ENCODE data around the gene SNAPC4. TPM values are rescaled to one million over a fixed set of nuclear protein-coding genes. Genes with fewer than 3 reads are reported as not detected.
A peak's percentile ranks its signal among the peaks of the same experiment; 100 is the strongest.

SNAPC4 gene
- total and polyA plus RNA-seq, 3 donors from 2014 or later: 21.2 to 35.9 (median 29.5) TPM

- intact Hi-C loops (cut with DNase I; ENCODE audit: low total_unique reads): no loop called here
- no peak for TF ChIP-seq POLR2A (IDR thresholded peaks at IDR 0.05)
- TF ChIP-seq, protein P1, sequence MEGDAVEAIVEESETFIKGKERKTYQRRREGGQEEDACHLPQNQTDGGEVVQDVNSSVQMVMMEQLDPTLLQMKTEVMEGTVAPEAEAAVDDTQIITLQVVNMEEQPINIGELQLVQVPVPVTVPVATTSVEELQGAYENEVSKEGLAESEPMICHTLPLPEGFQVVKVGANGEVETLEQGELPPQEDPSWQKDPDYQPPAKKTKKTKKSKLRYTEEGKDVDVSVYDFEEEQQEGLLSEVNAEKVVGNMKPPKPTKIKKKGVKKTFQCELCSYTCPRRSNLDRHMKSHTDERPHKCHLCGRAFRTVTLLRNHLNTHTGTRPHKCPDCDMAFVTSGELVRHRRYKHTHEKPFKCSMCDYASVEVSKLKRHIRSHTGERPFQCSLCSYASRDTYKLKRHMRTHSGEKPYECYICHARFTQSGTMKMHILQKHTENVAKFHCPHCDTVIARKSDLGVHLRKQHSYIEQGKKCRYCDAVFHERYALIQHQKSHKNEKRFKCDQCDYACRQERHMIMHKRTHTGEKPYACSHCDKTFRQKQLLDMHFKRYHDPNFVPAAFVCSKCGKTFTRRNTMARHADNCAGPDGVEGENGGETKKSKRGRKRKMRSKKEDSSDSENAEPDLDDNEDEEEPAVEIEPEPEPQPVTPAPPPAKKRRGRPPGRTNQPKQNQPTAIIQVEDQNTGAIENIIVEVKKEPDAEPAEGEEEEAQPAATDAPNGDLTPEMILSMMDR (IDR thresholded peaks at IDR 0.05): no peak
- Histone ChIP-seq H3K9me3 (no peaks in the 10 kb centered on the region), H3K4me3 (no peak overlapping the region), H3K27me3 (no peaks in the 10 kb centered on the region), H3K4me1 (peaks cover 13% of the 10 kb centered on the region), H3K27ac (no peak overlapping the region), H3K36me3 (ENCODE audit: low read depth, missing control alignments) (no peaks in the 10 kb centered on the region)
- DNase-seq: no peak
- WGBS, 2 donors: 88 to 90% methylated on average over 18 of the region's 18 CpGs
These were observed 1.4 kb upstream of the SNAPC4 start for GRCh38 chr9:136401173-136401922.

GRCh38 chr9:136399176-136400037, 563 bp downstream of the SNAPC4 start:
- no peaks in the 10 kb centered on the region for H3K27me3 ChIP-seq
- no peaks in the 10 kb centered on the region for H3K36me3 ChIP-seq (ENCODE audit: low read depth, missing control alignments)
- H3K9me3 ChIP-seq: no peaks in the 10 kb centered on the region
- peak overlapping the region in 1 of 2 donors; percentile 56 for H3K27ac ChIP-seq
- WGBS, 2 donors: 1% methylated on average over 16 to 55 of the region's 67 CpGs
- peak; percentile 42 for DNase-seq
- TF ChIP-seq, protein P1 (IDR thresholded peaks at IDR 0.05): no peak
- no peak for TF ChIP-seq POLR2A (IDR thresholded peaks at IDR 0.05)
- H3K4me3 ChIP-seq: peak overlapping the region; percentile 76 to 84
- intact Hi-C loops (cut with DNase I; ENCODE audit: low total_unique reads): no loop called here
- peaks cover 13% of the 10 kb centered on the region for H3K4me1 ChIP-seq

DNA sequence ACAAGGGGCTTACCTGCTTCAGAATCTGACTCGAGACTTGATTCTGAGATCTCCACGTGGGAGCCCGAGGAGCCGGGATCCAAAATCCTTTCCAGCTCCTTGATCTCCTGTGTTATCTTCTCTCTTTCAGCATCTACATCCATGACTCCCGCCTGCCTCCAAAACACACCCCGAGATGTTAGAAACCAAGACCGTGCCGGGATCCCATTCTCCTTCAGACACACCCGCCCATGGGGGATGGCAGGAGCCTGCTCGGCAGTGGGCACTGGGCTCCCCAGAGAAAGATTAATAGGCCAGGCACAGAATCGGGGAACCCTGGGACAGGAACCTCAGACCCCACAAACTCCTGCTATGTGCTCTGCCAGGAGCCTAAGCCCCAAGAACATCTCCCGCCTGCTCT, 1.7 kb downstream of the SNAPC4 start:
- no peaks in the 10 kb centered on the region for H3K9me3 ChIP-seq
- TF ChIP-seq, protein P1 (IDR thresholded peaks at IDR 0.05): no peak
- TF ChIP-seq POLR2A (IDR thresholded peaks at IDR 0.05): no peak
- no peaks in the 10 kb centered on the region for H3K27me3 ChIP-seq
- WGBS, 2 donors: 89 to 94% methylated on average over 10 to 12 of the region's 12 CpGs
- no peaks in the 10 kb centered on the region for H3K36me3 ChIP-seq (ENCODE audit: low read depth, missing control alignments)
- peaks cover 13% of the 10 kb centered on the region for H3K4me1 ChIP-seq
- intact Hi-C loops (cut with DNase I; ENCODE audit: low total_unique reads): no loop called here
- no peak for DNase-seq
- H3K27ac ChIP-seq: no peak overlapping the region
- H3K4me3 ChIP-seq: no peak overlapping the region

- no peak for DNase-seq
- H3K36me3 ChIP-seq (ENCODE audit: low read depth, missing control alignments): no peaks in the 10 kb centered on the region
- H3K9me3 ChIP-seq: no peaks in the 10 kb centered on the region
- 69 to 73% methylated on average over 6 of the region's 6 CpGs for WGBS, 2 donors
- H3K27ac ChIP-seq: no peak overlapping the region
- no peak overlapping the region for H3K4me3 ChIP-seq
- TF ChIP-seq, protein P1 (IDR thresholded peaks at IDR 0.05): no peak
- no peak for TF ChIP-seq POLR2A (IDR thresholded peaks at IDR 0.05)
- intact Hi-C loops (cut with DNase I; ENCODE audit: low total_unique reads): no loop called here
- H3K4me1 ChIP-seq: peaks cover 13% of the 10 kb centered on the region
- H3K27me3 ChIP-seq: no peaks in the 10 kb centered on the region
These were observed 2.3 kb downstream of the SNAPC4 start for GRCh38 chr9:136397643-136398042.

All from testis (tissue), 3 donors.